WERI-Rb-1 (cell line): ENCODE data around the gene SYT7.

ENCODE experiments used
- DNase-seq: peaks from one replicate; pipeline ENCODE4 v3.0.0-alpha.2; 2020
- H3K27ac ChIP-seq: fragments of 250-450 bp; sonication (Bioruptor Pico); 2 replicates; pipeline ENCODE4 v1.5.1; 2020; ENCODE audit warnings: mild to moderate bottlenecking, moderate library complexity
- H3K27me3 ChIP-seq: fragments of 250-450 bp; sonication (Bioruptor Pico); 2 replicates; pipeline ENCODE4 v1.5.1; 2021; ENCODE audit warnings: mild to moderate bottlenecking, low read depth, moderate library complexity; ENCODE audit not compliant: insufficient read depth, severe bottlenecking
- H3K36me3 ChIP-seq: fragments of 250-450 bp; sonication (Bioruptor Pico); 2 replicates; pipeline ENCODE4 v1.5.1; 2020; ENCODE audit warnings: mild to moderate bottlenecking, moderate library complexity
- H3K4me3 ChIP-seq: 2 replicates; pipeline ENCODE4 v1.5.1; 2011; ENCODE audit warnings: low read depth, mild to moderate bottlenecking, control low read depth, low read length
- H3K9me3 ChIP-seq: fragments of 250-450 bp; sonication (Bioruptor Pico); 2 replicates; pipeline ENCODE4 v1.5.1; 2021; ENCODE audit warnings: mild to moderate bottlenecking, moderate library complexity; ENCODE audit not compliant: severe bottlenecking
- CTCF ChIP-seq: IDR thresholded peaks from 2 replicates; pipeline ENCODE4 v1.5.1; 2011; ENCODE audit warnings: low read depth, mild to moderate bottlenecking, control low read depth, inconsistent platforms, low read length

Gene SYT7

GRCh38 chr11:61598374-61598773 lies 17.5 kb upstream of the SYT7 start:
- DNase-seq: no peak
- Histone ChIP-seq H3K36me3 (no peaks in the 10 kb centered on the region), H3K9me3 (no peaks in the 10 kb centered on the region), H3K27ac (no peak overlapping the region; the same call in 1 of the 2 replicates), H3K4me3 (no peak overlapping the region), H3K27me3 (no peaks in the 10 kb centered on the region)
- TF ChIP-seq CTCF: no peak

GRCh38 chr11:61596990-61597389 lies 16.1 kb upstream of the SYT7 start:
- H3K36me3 ChIP-seq: no peaks in the 10 kb centered on the region
- no peaks in the 10 kb centered on the region for H3K27me3 ChIP-seq
- no peaks in the 10 kb centered on the region for H3K9me3 ChIP-seq
- no peak for DNase-seq
- TF ChIP-seq CTCF: no peak
- no peak overlapping the region for H3K4me3 ChIP-seq
- no peak overlapping the region for H3K27ac ChIP-seq

GRCh38 chr11:61596542-61596941 lies 15.7 kb upstream of the SYT7 start:
- Histone ChIP-seq H3K27me3 (no peaks in the 10 kb centered on the region), H3K9me3 (no peaks in the 10 kb centered on the region), H3K4me3 (no peak overlapping the region), H3K36me3 (no peaks in the 10 kb centered on the region), H3K27ac (no peak overlapping the region)
- no peak for DNase-seq
- no peak for TF ChIP-seq CTCF

GRCh38 chr11:61594907-61595257 lies 14.0 kb upstream of the SYT7 start:
- H3K36me3 ChIP-seq: no peaks in the 10 kb centered on the region
- no peak overlapping the region for H3K4me3 ChIP-seq
- TF ChIP-seq CTCF: no peak
- H3K27ac ChIP-seq: no peak overlapping the region
- no peaks in the 10 kb centered on the region for H3K9me3 ChIP-seq
- no peak for DNase-seq
- H3K27me3 ChIP-seq: no peaks in the 10 kb centered on the region

- H3K9me3 ChIP-seq: no peaks in the 10 kb centered on the region
- no peak for TF ChIP-seq CTCF
- no peak overlapping the region for H3K4me3 ChIP-seq
- no peak overlapping the region for H3K27ac ChIP-seq
- DNase-seq: no peak
- no peaks in the 10 kb centered on the region for H3K27me3 ChIP-seq
- H3K36me3 ChIP-seq: no peaks in the 10 kb centered on the region
Observed at GRCh38 chr11:61593151-61593550, 12.3 kb upstream of the SYT7 start.

- no peaks in the 10 kb centered on the region for H3K27me3 ChIP-seq
- no peak overlapping the region for H3K4me3 ChIP-seq
Observed at GRCh38 chr11:61592176-61592575, 11.3 kb upstream of the SYT7 start.

More at GRCh38 chr11:61592176-61592575, 11.3 kb upstream of the SYT7 start:
- H3K9me3 ChIP-seq: no peaks in the 10 kb centered on the region
- H3K36me3 ChIP-seq: no peaks in the 10 kb centered on the region
- DNase-seq: no peak
- no peak for TF ChIP-seq CTCF
- H3K27ac ChIP-seq: no peak overlapping the region
